HepG2 (cell line): Measurements from ENCODE around the gene ITGAV. TPM values are rescaled to one million over a fixed set of nuclear protein-coding genes. Genes with fewer than 3 reads are reported as not detected.

ENCODE experiments used
- CTCF ChIP-seq: sonication (generic); formaldehyde crosslinking; IDR thresholded peaks from 2 replicates; pipeline ENCODE4 v1.5.0; 2020; ENCODE audit warnings: mild to moderate bottlenecking, missing genetic modification reagents, moderate library complexity
- DMAP1 ChIP-seq: IDR thresholded peaks from 2 replicates; pipeline ENCODE4 v1.6.1; 2016
- E2F1 ChIP-seq: sonication (generic); formaldehyde crosslinking; IDR thresholded peaks from 2 replicates; pipeline ENCODE4 v1.5.0; 2020; ENCODE audit warnings: missing genetic modification reagents
- FOSL1 ChIP-seq: sonication (generic); formaldehyde crosslinking; IDR thresholded peaks from 2 replicates; pipeline ENCODE4 v1.9.0; 2021; ENCODE audit warnings: missing genetic modification reagents, borderline replicate concordance
- GATAD2A ChIP-seq: IDR thresholded peaks from 2 replicates; pipeline ENCODE4 v1.6.1; 2016
- HMGXB4 ChIP-seq, 2 experiments: sonication (generic) in 1 of 2; formaldehyde crosslinking in 1 of 2; IDR thresholded peaks; 2 replicates each; pipeline versions ENCODE4 v1.4.0 to v1.6.1; 2018 to 2020; ENCODE audit warnings: missing genetic modification reagents in 2 of 2, borderline replicate concordance in 1 of 2, low read depth in 1 of 2, mild to moderate bottlenecking in 1 of 2, missing biosample characterization in 1 of 2
- IRF2 ChIP-seq: IDR thresholded peaks from 2 replicates; pipeline ENCODE4 v1.6.1; 2018; ENCODE audit warnings: missing genetic modification reagents, missing compliant biosample characterization
- KLF15 ChIP-seq: sonication (generic); formaldehyde crosslinking; IDR thresholded peaks from 2 replicates; pipeline ENCODE4 v1.8.1; 2023; ENCODE audit warnings: borderline replicate concordance, mild to moderate bottlenecking, inconsistent platforms, missing genetic modification reagents, mixed read lengths
- MAX ChIP-seq: IDR thresholded peaks from 2 replicates; pipeline ENCODE4 v1.6.1; 2012; ENCODE audit warnings: inconsistent platforms
- SMC3 ChIP-seq: IDR thresholded peaks from 2 replicates; pipeline ENCODE4 v1.6.1; 2011; ENCODE audit warnings: low read length, improper control_type of control experiment
- TEAD3 ChIP-seq: optimal IDR thresholded peaks from 2 replicates; pipeline ENCODE3; 2016; ENCODE audit warnings: borderline replicate concordance
- ZFP90 ChIP-seq: sonication (generic); formaldehyde crosslinking; IDR thresholded peaks from 2 replicates; pipeline ENCODE4 v1.8.0; 2022; ENCODE audit warnings: missing genetic modification reagents, mild to moderate bottlenecking, inconsistent platforms, borderline replicate concordance
- ZNF550 ChIP-seq: sonication (generic); formaldehyde crosslinking; IDR thresholded peaks from 2 replicates; pipeline ENCODE4 v1.4.0; 2020; ENCODE audit warnings: mild to moderate bottlenecking, missing genetic modification reagents, borderline replicate concordance
- ZNF576 ChIP-seq: sonication (generic); formaldehyde crosslinking; IDR thresholded peaks from 2 replicates; pipeline ENCODE4 v1.4.0; 2020; ENCODE audit warnings: mild to moderate bottlenecking, missing genetic modification reagents
- ZNF646 ChIP-seq: sonication (generic); formaldehyde crosslinking; IDR thresholded peaks from 2 replicates; pipeline ENCODE4 v1.9.0; 2021; ENCODE audit warnings: mild to moderate bottlenecking, missing genetic modification reagents
- ZNF660 ChIP-seq: sonication (generic); formaldehyde crosslinking; IDR thresholded peaks from 2 replicates; pipeline ENCODE4 v1.5.1; 2020; ENCODE audit warnings: mild to moderate bottlenecking, low read depth, missing genetic modification reagents, borderline replicate concordance
- polyA plus RNA-seq, 8 experiments: library from polyadenylated mRNA; depleted of rRNA in 3 of 8; stranded (reverse) in 7 of 8; unstranded in 1 of 8; fragments of >200 nt; fragmentation: Illumina TruSeq in 4 of 8; extraction: Trizol in 4 of 8; gene quantifications; 2 replicates each; pipeline versions ENCODE4 v1.2.1 to v1.2.3, GENCODE V29; 2011 to 2016; ENCODE audit warnings: low read depth in 4 of 8, missing spikeins in 1 of 8, mixed read lengths in 1 of 8; ENCODE audit not compliant: insufficient read depth in 1 of 8
- total RNA-seq, 5 experiments: library from RNA; depleted of rRNA; stranded (reverse); fragments of >200 nt; fragmentation: Illumina TruSeq; extraction: Trizol; gene quantifications; 2 replicates each; pipeline ENCODE4 v1.2.3, GENCODE V29; 2016; ENCODE audit warnings: low read depth in 1 of 5

Gene ITGAV
- total and polyA plus RNA-seq, 2 of the 13 experiments (the other 11 are each of a cell fraction or from before 2014, with no cell fraction given), result 59.1 to 60.4 TPM

- TF ChIP-seq KLF15 (CRISPR knock-in tag), result no peak
- no peak for TF ChIP-seq ZNF646 (CRISPR knock-in tag)
- no peak for TF ChIP-seq FOSL1 (CRISPR knock-in tag)
- 0 out of 2 replicates have a peak, but pooled peaks have one; percentile 33 for TF ChIP-seq GATAD2A (CRISPR knock-in tag)
- no peak for TF ChIP-seq DMAP1
- TF ChIP-seq HMGXB4 (CRISPR knock-in tag; IDR thresholded peaks at IDR 0.05; ENCODE audit: borderline replicate concordance in 1 of 2, low read depth in 1 of 2), result peak in 1 of 2 experiments; percentile 45; a peak in 1 of 4 replicates
- TF ChIP-seq ZNF550 (CRISPR knock-in tag), result no peak
- TF ChIP-seq TEAD3 (CRISPR knock-in tag), result peak; percentile 88
- no peak for TF ChIP-seq ZNF660 (CRISPR knock-in tag)
- no peak for TF ChIP-seq E2F1 (CRISPR knock-in tag)
- TF ChIP-seq ZNF576 (CRISPR knock-in tag), result no peak
- TF ChIP-seq MAX, result no peak
- peak; percentile 88 for TF ChIP-seq CTCF
- peak; percentile 91 for TF ChIP-seq SMC3
- TF ChIP-seq ZFP90 (CRISPR knock-in tag), result no peak
- peak; percentile 62; the same call in 1 of the 2 replicates for TF ChIP-seq IRF2 (CRISPR knock-in tag)
These were observed 52.0 kb downstream of the ITGAV start (continued) for GRCh38 chr2:186641807-186642321.
